SK-N-SH (cell line): Measurements from ENCODE around the gene WDR49. TPM values are rescaled to one million over a fixed set of nuclear protein-coding genes. Genes with fewer than 3 reads are reported as not detected.

Source experiments
- CTCF ChIA-PET: fragments of 300-600, 350-600 bp; formaldehyde crosslinking; extraction: SDS; loops from one replicate; lab custom pipeline; 2021; lab: Yijun Ruan, JAX
- POLR2A ChIA-PET: fragments of 350-600 bp; sonication (Branson Sonifier 250); formaldehyde crosslinking; extraction: SDS; loops from one replicate; lab custom pipeline; 2020; ENCODE audit warnings: antibody characterized with exemption, inconsistent platforms; lab: Yijun Ruan, JAX
- DNase-seq: peaks from one replicate; pipeline ENCODE4 v3.0.0; 2012
- H2AFZ ChIP-seq: fragments of 200-600 bp; sonication (generic); 2 replicates; pipeline ENCODE4 v1.8.1; 2016; ENCODE audit warnings: antibody characterized with exemption, mild to moderate bottlenecking, low read depth
- H3F3A ChIP-seq: fragments of 200-600 bp; sonication (generic); replicated peaks from 2 replicates; pipeline ENCODE3; 2016; ENCODE audit warnings: antibody characterized with exemption, mild to moderate bottlenecking; ENCODE audit not compliant: insufficient read depth
- H3K27ac ChIP-seq, 2 experiments: fragments of 200-500 bp in 1 of 2; fragments of 200-600 bp in 1 of 2; sonication (Bioruptor generic) in 1 of 2; sonication (generic), shearing (Covaris generic) in 1 of 2; 2 replicates each; pipeline versions ENCODE4 v1.5.1 to v1.6.1; 2014 to 2016; ENCODE audit warnings: low read depth in 2 of 2, inconsistent platforms in 1 of 2, low read length in 1 of 2, mild to moderate bottlenecking in 1 of 2, mixed read lengths in 1 of 2
- H3K27me3 ChIP-seq: fragments of 200-600 bp; sonication (generic), shearing (Covaris generic); 2 replicates; pipeline ENCODE4 v1.6.1; 2016; ENCODE audit warnings: mixed run types; ENCODE audit not compliant: insufficient read depth
- H3K36me3 ChIP-seq, 2 experiments: fragments of 200-500 bp in 1 of 2; fragments of 200-600 bp in 1 of 2; sonication (Bioruptor generic) in 1 of 2; sonication (generic) in 1 of 2; replicated peaks in 1 of 2; 2 replicates each; pipeline versions ENCODE3 to v1.5.1; 2014 to 2016; ENCODE audit warnings: low read length in 1 of 2, mild to moderate bottlenecking in 1 of 2; ENCODE audit not compliant: insufficient read depth in 2 of 2, control insufficient read depth in 1 of 2
- H3K4me1 ChIP-seq, 2 experiments: fragments of 200-500 bp in 1 of 2; fragments of 200-600 bp in 1 of 2; sonication (Bioruptor generic) in 1 of 2; sonication (generic), shearing (Covaris generic) in 1 of 2; 2 replicates each; pipeline versions ENCODE4 v1.5.1 to v1.6.1; 2014 to 2016; ENCODE audit warnings: low read depth in 1 of 2, low read length in 1 of 2, mixed run types in 1 of 2; ENCODE audit not compliant: insufficient read depth in 2 of 2, control insufficient read depth in 1 of 2
- H3K4me2 ChIP-seq: fragments of 200-600 bp; sonication (generic), shearing (Covaris generic); 2 replicates; pipeline ENCODE4 v1.6.1; 2017; ENCODE audit warnings: mixed run types
- H3K4me3 ChIP-seq, 2 experiments: fragments of 200-500 bp in 1 of 2; fragments of 200-600 bp in 1 of 2; sonication (Bioruptor generic) in 1 of 2; sonication (generic), shearing (Covaris generic) in 1 of 2; 2 replicates each; pipeline versions ENCODE4 v1.5.1 to v1.8.1; 2014 to 2016; ENCODE audit warnings: low read depth in 2 of 2, inconsistent platforms in 1 of 2, low read length in 1 of 2, mild to moderate bottlenecking in 1 of 2, mixed read lengths in 1 of 2, moderate library complexity in 1 of 2
- H3K79me2 ChIP-seq: fragments of 200-600 bp; sonication (generic); 2 replicates; pipeline ENCODE4 v1.8.1; 2017; ENCODE audit warnings: mild to moderate bottlenecking; ENCODE audit not compliant: insufficient read depth
- H3K9ac ChIP-seq: fragments of 200-600 bp; sonication (generic); 2 replicates; pipeline ENCODE4 v1.6.1; 2017; ENCODE audit warnings: mixed run types
- H3K9me2 ChIP-seq: fragments of 200-600 bp; sonication (generic); 2 replicates; pipeline ENCODE4 v1.6.1; 2017; ENCODE audit warnings: mixed run types
- H3K9me3 ChIP-seq: fragments of 200-600 bp; sonication (generic); 2 replicates; pipeline ENCODE4 v1.6.1; 2017; ENCODE audit warnings: mixed run types, mild to moderate bottlenecking, moderate library complexity
- H4K20me1 ChIP-seq: fragments of 200-600 bp; sonication (generic); 2 replicates; pipeline ENCODE4 v1.6.1; 2017; ENCODE audit warnings: mild to moderate bottlenecking, mixed run types; ENCODE audit not compliant: insufficient read depth
- CHD2 ChIP-seq: fragments of 150-350 bp; IDR thresholded peaks from 2 replicates; pipeline ENCODE4 v1.6.1; 2018; ENCODE audit warnings: low read length; ENCODE audit not compliant: partially characterized antibody
- CTCF ChIP-seq: fragments of 200-600 bp; sonication (generic); IDR thresholded peaks from 2 replicates; pipeline ENCODE4 v1.6.1; 2017; ENCODE audit warnings: antibody characterized with exemption, mild to moderate bottlenecking, moderate library complexity
- ELF1 ChIP-seq: IDR thresholded peaks from 2 replicates; pipeline ENCODE4 v1.4.0; 2012
- EP300 ChIP-seq, 2 experiments: IDR thresholded peaks; 2 replicates each; pipeline versions ENCODE4 v1.4.0 to v1.6.1; 2012; ENCODE audit warnings: borderline replicate concordance in 1 of 2, low read depth in 1 of 2, low read length in 1 of 2
- FOXM1 ChIP-seq: IDR thresholded peaks from 2 replicates; pipeline ENCODE4 v1.4.0; 2012; ENCODE audit warnings: low read depth, mild to moderate bottlenecking
- GABPA ChIP-seq: IDR thresholded peaks from 2 replicates; pipeline ENCODE4 v1.4.0; 2012; ENCODE audit warnings: low read depth, mild to moderate bottlenecking
- IRF3 ChIP-seq: fragments of 150-350 bp; IDR thresholded peaks from 2 replicates; pipeline ENCODE4 v1.6.1; 2016; ENCODE audit warnings: mild to moderate bottlenecking, low read depth, low read length
- NFIC ChIP-seq: IDR thresholded peaks from 2 replicates; pipeline ENCODE4 v1.4.0; 2012; ENCODE audit warnings: borderline replicate concordance
- RAD21 ChIP-seq: IDR thresholded peaks from 2 replicates; pipeline ENCODE4 v1.6.1; 2012; ENCODE audit warnings: mild to moderate bottlenecking, low read length
- REST ChIP-seq: IDR thresholded peaks from 2 replicates; pipeline ENCODE4 v1.6.1; 2012; ENCODE audit warnings: mild to moderate bottlenecking, low read depth, low read length, moderate library complexity
- RXRA ChIP-seq: IDR thresholded peaks from 2 replicates; pipeline ENCODE4 v1.4.0; 2012; ENCODE audit warnings: low read depth, mild to moderate bottlenecking, borderline replicate concordance
- SIN3A ChIP-seq: IDR thresholded peaks from 2 replicates; pipeline ENCODE4 v1.6.1; 2012; ENCODE audit warnings: low read depth, mild to moderate bottlenecking, low read length, moderate library complexity, borderline replicate concordance
- SMC3 ChIP-seq: IDR thresholded peaks from 2 replicates; pipeline ENCODE4 v1.6.1; 2012; ENCODE audit warnings: low read depth, low read length, improper control_type of control experiment
- ZBTB33 ChIP-seq: IDR thresholded peaks from 2 replicates; pipeline ENCODE4 v1.4.0; 2012; ENCODE audit warnings: low read depth, borderline replicate concordance
- polyA plus RNA-seq, 3 experiments: library from polyadenylated mRNA; depleted of rRNA; stranded (reverse); fragments of >200 nt; gene quantifications; 2 replicates each; pipeline ENCODE4 v1.2.3, GENCODE V29; 2012

Gene WDR49
- polyA plus RNA-seq, 1 of the 3 experiments (the other 2 are of a cell fraction): not detected

- H3K4me1 ChIP-seq: no peaks in the 10 kb centered on the region
- POLR2A ChIA-PET: no interaction called here
- CTCF ChIA-PET: no interaction called here
Measured at GRCh38 chr3:167445491-167445890, 208.3 kb downstream of the WDR49 start.

More at GRCh38 chr3:167445491-167445890, 208.3 kb downstream of the WDR49 start:
- H3K79me2 ChIP-seq: no peaks in the 10 kb centered on the region
- no peaks in the 10 kb centered on the region for H3F3A ChIP-seq
- no peak overlapping the region for H3K27ac ChIP-seq
- H3K9me3 ChIP-seq: no peaks in the 10 kb centered on the region
- H3K36me3 ChIP-seq: no peaks in the 10 kb centered on the region
- H3K27me3 ChIP-seq: no peaks in the 10 kb centered on the region
- DNase-seq: no peak
- no peaks in the 10 kb centered on the region for H4K20me1 ChIP-seq
- no peak overlapping the region for H2AFZ ChIP-seq
- H3K9me2 ChIP-seq: no peaks in the 10 kb centered on the region
- no peak overlapping the region for H3K4me2 ChIP-seq
- H3K4me3 ChIP-seq: no peak overlapping the region
- no peak for TF ChIP-seq CHD2
- no peak for TF ChIP-seq SMC3
- no peak for TF ChIP-seq ZBTB33
- no peak for TF ChIP-seq NFIC
- no peak for TF ChIP-seq ELF1
- TF ChIP-seq CTCF: no peak
- TF ChIP-seq GABPA: no peak
- TF ChIP-seq FOXM1: no peak
- TF ChIP-seq RXRA: no peak
- TF ChIP-seq IRF3: no peak
- TF ChIP-seq EP300 (IDR thresholded peaks at IDR 0.05; ENCODE audit: borderline replicate concordance in 1 of 2, low read depth in 1 of 2, low read length in 1 of 2): no peak
- no peak for TF ChIP-seq RAD21
- TF ChIP-seq REST: no peak
- no peak for TF ChIP-seq SIN3A
- no peak overlapping the region for H3K9ac ChIP-seq
